H1 (cell line): Measurements from ENCODE around the gene SPAG16. TPM values are rescaled to one million over a fixed set of nuclear protein-coding genes. Genes with fewer than 3 reads are reported as not detected.

Source experiments
- CTCF ChIA-PET: fragments of 300-600 bp; sonication (Branson Sonifier 250); formaldehyde crosslinking; loops from one replicate; lab custom pipeline; 2021; ENCODE audit not compliant: partially characterized antibody; lab: Charles Lee
- POLR2A ChIA-PET: fragments of 300-600 bp; sonication (Branson Sonifier 250); formaldehyde crosslinking; loops from one replicate; lab custom pipeline; 2021; ENCODE audit warnings: inconsistent platforms; ENCODE audit not compliant: partially characterized antibody; lab: Charles Lee
- DNase-seq, 2 experiments: peaks; one replicate each; pipeline versions ENCODE4 v3.0.0 to v3.0.0-alpha.2; 2010 to 2022; ENCODE audit warnings: low spot score in 2 of 2, low read depth in 1 of 2, mixed read lengths in 1 of 2
- FAIRE-seq: peaks from 2 replicates; lab custom pipeline; 2011; peaks lifted over from hg19 to GRCh38; lab: Jason Lieb, UNC
- H2AFZ ChIP-seq: 2 replicates; pipeline ENCODE4 v1.8.1; 2012; ENCODE audit warnings: low read length, inconsistent platforms
- H2AK5ac ChIP-seq: 2 replicates; pipeline ENCODE4 v1.6.1; 2013; ENCODE audit warnings: low read depth, low read length
- H2BK120ac ChIP-seq: replicated peaks from 2 replicates; pipeline ENCODE3; 2013; ENCODE audit warnings: low read depth, low read length, inconsistent platforms
- H2BK12ac ChIP-seq: 2 replicates; pipeline ENCODE4 v1.6.1; 2013; ENCODE audit warnings: low read depth, low read length
- H2BK15ac ChIP-seq: 2 replicates; pipeline ENCODE4 v1.6.1; 2013; ENCODE audit warnings: low read length
- H2BK20ac ChIP-seq: 2 replicates; pipeline ENCODE4 v1.6.1; 2013; ENCODE audit warnings: low read length
- H2BK5ac ChIP-seq: 2 replicates; pipeline ENCODE4 v1.6.1; 2013; ENCODE audit warnings: low read depth, low read length
- H3K14ac ChIP-seq: 2 replicates; pipeline ENCODE4 v1.6.1; 2013; ENCODE audit warnings: inconsistent platforms; ENCODE audit not compliant: insufficient read length
- H3K18ac ChIP-seq: 2 replicates; pipeline ENCODE4 v1.6.1; 2013; ENCODE audit warnings: low read length; ENCODE audit errors: extremely low read depth
- H3K23ac ChIP-seq: 2 replicates; pipeline ENCODE4 v1.6.1; 2013; ENCODE audit warnings: inconsistent platforms; ENCODE audit not compliant: insufficient read length
- H3K23me2 ChIP-seq: 2 replicates; pipeline ENCODE4 v1.6.1; 2013; ENCODE audit warnings: low read depth, low read length
- H3K27ac ChIP-seq: 2 replicates; pipeline ENCODE4 v1.6.1; 2011; ENCODE audit warnings: low read depth, low read length, inconsistent platforms
- H3K27me3 ChIP-seq, 4 experiments: replicated peaks in 1 of 4; 1 replicate in 1 of 4; 2 replicates in 3 of 4; pipeline versions ENCODE4 v1.6.1 to v1.8.1; 2011 to 2013; ENCODE audit warnings: low read length in 3 of 4, mild to moderate bottlenecking in 3 of 4, inconsistent platforms in 2 of 4, mixed read lengths in 2 of 4, moderate library complexity in 1 of 4; ENCODE audit not compliant: control insufficient read depth in 3 of 4, insufficient read depth in 3 of 4; ENCODE audit errors: extremely low read depth in 1 of 4
- H3K36me3 ChIP-seq, 4 experiments: 2 replicates each; pipeline versions ENCODE4 v1.6.1 to v1.8.1; 2011 to 2013; ENCODE audit warnings: mild to moderate bottlenecking in 4 of 4, low read length in 3 of 4, moderate library complexity in 2 of 4, control low read depth in 1 of 4, inconsistent platforms in 1 of 4; ENCODE audit not compliant: insufficient read depth in 4 of 4, control insufficient read depth in 2 of 4
- H3K4ac ChIP-seq: replicated peaks from 2 replicates; pipeline ENCODE3; 2013; ENCODE audit warnings: low read length, low read depth, mixed read lengths, inconsistent platforms; ENCODE audit not compliant: insufficient read length
- H3K4me1 ChIP-seq, 4 experiments: replicated peaks in 1 of 4; 1 replicate in 1 of 4; 2 replicates in 3 of 4; pipeline versions ENCODE4 v1.6.1 to v1.8.1; 2011 to 2013; ENCODE audit warnings: low read length in 3 of 4, inconsistent platforms in 2 of 4, mixed read lengths in 1 of 4; ENCODE audit not compliant: insufficient read depth in 4 of 4, control insufficient read depth in 3 of 4
- H3K4me2 ChIP-seq, 2 experiments: 2 replicates each; pipeline versions ENCODE4 v1.6.1 to v1.8.1; 2011 to 2013; ENCODE audit warnings: low read depth in 2 of 2, low read length in 2 of 2, control low read depth in 1 of 2, inconsistent platforms in 1 of 2, mild to moderate bottlenecking in 1 of 2; ENCODE audit not compliant: insufficient read depth in 1 of 2
- H3K4me3 ChIP-seq, 4 experiments: fragments of 200-600, 300-600 bp in 1 of 4; sonication (generic), shearing (Covaris generic), sonication (Bioruptor Twin) in 1 of 4; 2 replicates each; pipeline versions ENCODE4 v1.5.1 to v1.8.1; 2011 to 2016; ENCODE audit warnings: low read length in 4 of 4, low read depth in 3 of 4, control low read depth in 2 of 4, inconsistent platforms in 2 of 4, mild to moderate bottlenecking in 2 of 4, mixed read lengths in 1 of 4, moderate library complexity in 1 of 4; ENCODE audit not compliant: insufficient read depth in 2 of 4; ENCODE audit errors: extremely low read depth in 1 of 4
- H3K56ac ChIP-seq: replicated peaks from 2 replicates; pipeline ENCODE3; 2013; ENCODE audit warnings: low read depth, mild to moderate bottlenecking, mixed read lengths, low read length, inconsistent platforms; ENCODE audit not compliant: insufficient read length
- H3K79me1 ChIP-seq: 2 replicates; pipeline ENCODE4 v1.6.1; 2013; ENCODE audit warnings: low read depth, low read length, control low read depth
- H3K79me2 ChIP-seq, 2 experiments: 2 replicates each; pipeline versions ENCODE4 v1.6.1 to v1.8.1; 2012 to 2013; ENCODE audit warnings: low read length in 2 of 2, mild to moderate bottlenecking in 2 of 2, inconsistent platforms in 1 of 2; ENCODE audit not compliant: insufficient read depth in 2 of 2, control insufficient read depth in 1 of 2
- H3K9ac ChIP-seq, 4 experiments: replicated peaks in 1 of 4; 1 replicate in 1 of 4; 2 replicates in 3 of 4; pipeline versions ENCODE4 v1.6.1 to v1.8.1; 2011 to 2013; ENCODE audit warnings: low read depth in 3 of 4, low read length in 3 of 4, control low read depth in 2 of 4, mild to moderate bottlenecking in 2 of 4, moderate library complexity in 2 of 4, inconsistent platforms in 1 of 4; ENCODE audit errors: extremely low read depth in 1 of 4
- H3K9me3 ChIP-seq, 2 experiments: 2 replicates each; pipeline versions ENCODE4 v1.6.1 to v1.8.1; 2012 to 2013; ENCODE audit warnings: mild to moderate bottlenecking in 2 of 2, moderate library complexity in 2 of 2, control low read depth in 1 of 2, inconsistent platforms in 1 of 2, low read depth in 1 of 2, low read length in 1 of 2, mixed read lengths in 1 of 2; ENCODE audit not compliant: insufficient read depth in 2 of 2
- H4K20me1 ChIP-seq, 2 experiments: replicated peaks in 1 of 2; 2 replicates each; pipeline versions ENCODE3 to v1.8.1; 2011 to 2013; ENCODE audit warnings: inconsistent platforms in 2 of 2, low read length in 2 of 2, mild to moderate bottlenecking in 1 of 2; ENCODE audit not compliant: insufficient read depth in 2 of 2, control insufficient read depth in 1 of 2
- H4K5ac ChIP-seq: 2 replicates; pipeline ENCODE4 v1.6.1; 2013; ENCODE audit warnings: low read length, low read depth, mixed read lengths, inconsistent platforms; ENCODE audit not compliant: insufficient read length
- H4K8ac ChIP-seq: 2 replicates; pipeline ENCODE4 v1.8.0; 2013; ENCODE audit warnings: mild to moderate bottlenecking, moderate library complexity, low read length, inconsistent platforms; ENCODE audit not compliant: insufficient read depth; ENCODE audit errors: extremely low read depth
- H4K91ac ChIP-seq: replicated peaks from 2 replicates; pipeline ENCODE3; 2013; ENCODE audit warnings: low read length, mixed read lengths, inconsistent platforms; ENCODE audit not compliant: insufficient read length
- HDAC6 ChIP-seq: IDR thresholded peaks from one replicate; pipeline ENCODE4 v1.7.1; 2012; ENCODE audit warnings: low read depth, mild to moderate bottlenecking, inconsistent platforms, low read length, moderate library complexity
- POLR2A ChIP-seq, 2 experiments: IDR thresholded peaks; 1 replicate in 1 of 2; 2 replicates in 1 of 2; pipeline ENCODE4 v1.6.1; 2011; ENCODE audit warnings: low read depth in 2 of 2, low read length in 2 of 2, mild to moderate bottlenecking in 2 of 2; ENCODE audit errors: control extremely low read depth in 1 of 2
- WGBS, 2 experiments: shearing (Covaris generic) in 1 of 2; methylation state at CpG; one replicate each; pipeline versions ENCODE4 v1.1.6 to v1.1.7; 2013 to 2015; ENCODE audit warnings: low lambda C conversion rate in 2 of 2, mixed read lengths in 2 of 2, inconsistent platforms in 1 of 2, low coverage in 1 of 2, missing lambda C conversion rate in 1 of 2; ENCODE audit not compliant: insufficient replicate concordance in 2 of 2, insufficient coverage in 1 of 2, insufficient read length in 1 of 2; ENCODE audit errors: extremely low coverage in 1 of 2, missing lambda C conversion rate in 1 of 2; 5-methylcytosine and 5-hydroxymethylcytosine counted together
- polyA plus RNA-seq, 7 experiments: library from polyadenylated mRNA; depleted of rRNA in 3 of 7; stranded (reverse) in 5 of 7; unstranded in 2 of 7; fragments of >200 nt in 5 of 7; fragments of 200-250 nt in 2 of 7; gene quantifications; 1 replicate in 5 of 7; 2 replicates in 1 of 7; 4 replicates in 1 of 7; pipeline versions ENCODE4 v1.2.1 to v1.2.3, GENCODE V29; 2011 to 2013; ENCODE audit warnings: missing spikeins in 2 of 7, mixed read lengths in 2 of 7
- total RNA-seq: library from RNA; stranded (reverse); fragmentation: NEBNext Ultra II Directional; extraction: Animal tissue kit (Norgen Biotek cat#: 25700); gene quantifications from 2 replicates; pipeline ENCODE4 v1.2.1, GENCODE V29; 2021
- TF ChIP-seq, protein P1 (sequence below): IDR thresholded peaks from 2 replicates; pipeline ENCODE4 v1.6.1; 2012; ENCODE audit warnings: inconsistent platforms

SPAG16 gene
- total and polyA plus RNA-seq, 2 of the 8 experiments (the other 6 are each of a cell fraction or from before 2014, with no cell fraction given), result 6.0 to 14.9 TPM

DNA sequence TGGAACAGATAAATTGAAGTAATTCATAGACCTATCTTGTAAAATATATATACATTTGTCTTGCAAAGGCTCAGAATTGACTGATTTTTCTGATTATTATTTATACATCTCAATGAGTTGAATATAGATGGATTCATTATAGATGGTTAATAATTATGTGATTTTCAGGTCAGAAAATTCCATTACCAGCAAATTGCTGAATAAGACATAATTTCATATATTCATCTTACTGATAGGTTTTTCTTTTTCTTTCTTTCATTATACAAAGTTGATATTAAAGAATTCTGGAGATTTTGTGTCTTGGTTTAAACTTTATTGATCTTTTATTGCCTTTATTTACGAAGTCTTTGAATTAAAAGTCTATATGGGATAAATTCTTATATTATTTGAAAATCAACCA, 41.6 kb upstream of the SPAG16 start:
- H2AFZ ChIP-seq, result no peak overlapping the region
- no peak overlapping the region for H3K23ac ChIP-seq
- H2BK120ac ChIP-seq, result no peak overlapping the region
- TF ChIP-seq, protein P1, sequence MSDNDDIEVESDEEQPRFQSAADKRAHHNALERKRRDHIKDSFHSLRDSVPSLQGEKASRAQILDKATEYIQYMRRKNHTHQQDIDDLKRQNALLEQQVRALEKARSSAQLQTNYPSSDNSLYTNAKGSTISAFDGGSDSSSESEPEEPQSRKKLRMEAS, result no peak
- no peak for TF ChIP-seq HDAC6
- TF ChIP-seq POLR2A (IDR thresholded peaks at IDR 0.05; ENCODE audit: control extremely low read depth in 1 of 2, low read depth in 2 of 2, low read length in 2 of 2), result no peak
- no peak overlapping the region for H2BK20ac ChIP-seq
- no peaks in the 10 kb centered on the region for H3K36me3 ChIP-seq
- H3K23me2 ChIP-seq, result no peaks in the 10 kb centered on the region
- no peaks in the 10 kb centered on the region for H3K79me2 ChIP-seq
- H4K91ac ChIP-seq, result no peak overlapping the region
- no peak for FAIRE-seq
- H3K4me2 ChIP-seq, result no peak overlapping the region
- H4K5ac ChIP-seq, result no peak overlapping the region
- peaks cover 0 to 3% (median 0%) of the 10 kb centered on the region in 4 experiments; a peak in 1 of 7 replicates for H3K4me1 ChIP-seq
- no peak overlapping the region for H4K8ac ChIP-seq
- H3K79me1 ChIP-seq, result no peaks in the 10 kb centered on the region
- no peak overlapping the region for H3K9ac ChIP-seq
- no peak overlapping the region for H3K4ac ChIP-seq
- no peak overlapping the region for H3K27ac ChIP-seq
- no peak overlapping the region for H3K4me3 ChIP-seq
- POLR2A ChIA-PET, result no interaction called here
- no peak overlapping the region for H2BK12ac ChIP-seq
- H3K14ac ChIP-seq, result no peak overlapping the region
- H3K56ac ChIP-seq, result no peak overlapping the region
- no peak overlapping the region for H2BK5ac ChIP-seq
- WGBS, 2 experiments, result 88% methylated on average over 1 of the region's 1 CpG; no CpG with 5 or more reads in 1 of the 2 experiments
- H3K27me3 ChIP-seq, result no peaks in the 10 kb centered on the region
- no peak for DNase-seq
- no peak overlapping the region for H2BK15ac ChIP-seq
- H2AK5ac ChIP-seq, result no peak overlapping the region
- no peaks in the 10 kb centered on the region for H3K9me3 ChIP-seq
- CTCF ChIA-PET, result interaction anchor here (1.1 kb wide), 1 partner anchor 379 kb away, joined by 4 read pairs; no protein-coding TSS in a partner anchor
- no peak overlapping the region for H3K18ac ChIP-seq
- H4K20me1 ChIP-seq, result no peaks in the 10 kb centered on the region
